IMR-90 (cell line): ENCODE measurements around the gene MEF2D. TPM values are rescaled to one million over a fixed set of nuclear protein-coding genes. Genes with fewer than 3 reads are reported as not detected.
A peak's percentile ranks its signal among the peaks of the same experiment; 100 is the strongest.

ENCODE experiments used
- ATAC-seq: fragments of 200-7000 bp; cut with Tn5 transposase; 2 replicates; pipeline ENCODE4 v1.9.1; 2020; ENCODE audit warnings: low read depth, mild to moderate bottlenecking, moderate library complexity
- BruUV-seq: library from RNA; stranded (reverse); fragments of 400-500 nt; replicated peaks from 2 replicates; lab custom pipeline; 2021; lab: Mats Ljungman, UMichigan
- CTCF ChIA-PET: fragments of 300-600 bp; formaldehyde crosslinking; extraction: SDS; loops from one replicate; lab custom pipeline; 2021; ENCODE audit warnings: antibody characterized with exemption; lab: Yijun Ruan, JAX
- POLR2A ChIA-PET: fragments of 300-600 bp; sonication (Branson Sonifier 250); formaldehyde crosslinking; loops from one replicate; lab custom pipeline; 2022; ENCODE audit warnings: antibody characterized with exemption; ENCODE audit not compliant: unreplicated experiment; lab: Charles Lee
- DNase-seq: peaks from one replicate; pipeline ENCODE4 v3.0.0; 2013
- H2AFZ ChIP-seq: replicated peaks from 2 replicates; pipeline ENCODE3; 2013; ENCODE audit warnings: low read length, mild to moderate bottlenecking; ENCODE audit not compliant: poor library complexity
- H2AK5ac ChIP-seq: 2 replicates; pipeline ENCODE4 v1.6.1; 2013; ENCODE audit warnings: low read depth, low read length, inconsistent platforms
- H2AK9ac ChIP-seq: replicated peaks from 2 replicates; pipeline ENCODE3; 2013; ENCODE audit warnings: mild to moderate bottlenecking, low read depth, low read length, moderate library complexity; ENCODE audit not compliant: poor library complexity
- H2BK120ac ChIP-seq: 2 replicates; pipeline ENCODE4 v1.6.1; 2013; ENCODE audit warnings: low read depth, low read length, inconsistent platforms
- H2BK15ac ChIP-seq: 3 replicates; pipeline ENCODE4 v1.6.1; 2013; ENCODE audit warnings: low read depth, low read length, inconsistent platforms
- H2BK20ac ChIP-seq: 2 replicates; pipeline ENCODE4 v1.6.1; 2013; ENCODE audit warnings: low read depth, mild to moderate bottlenecking, inconsistent platforms, low read length, moderate library complexity
- H2BK5ac ChIP-seq: 2 replicates; pipeline ENCODE4 v1.6.1; 2013; ENCODE audit warnings: mild to moderate bottlenecking, low read depth, low read length, inconsistent platforms; ENCODE audit not compliant: poor library complexity, severe bottlenecking
- H3K14ac ChIP-seq: replicated peaks from 2 replicates; pipeline ENCODE4 v1.6.1; 2013; ENCODE audit warnings: low read depth, low read length, inconsistent platforms
- H3K18ac ChIP-seq: 2 replicates; pipeline ENCODE4 v1.6.1; 2013; ENCODE audit warnings: low read depth, low read length, control low read depth
- H3K23ac ChIP-seq: 2 replicates; pipeline ENCODE4 v1.6.1; 2013; ENCODE audit warnings: low read depth, low read length, inconsistent platforms
- H3K27ac ChIP-seq: 2 replicates; pipeline ENCODE4 v1.5.1; 2013; ENCODE audit warnings: mild to moderate bottlenecking, control low read depth, low read length; ENCODE audit not compliant: insufficient read depth
- H3K27me3 ChIP-seq: 2 replicates; pipeline ENCODE4 v1.6.1; 2013; ENCODE audit warnings: low read length; ENCODE audit not compliant: control insufficient read depth, insufficient read depth
- H3K36me3 ChIP-seq: 2 replicates; pipeline ENCODE4 v1.6.1; 2013; ENCODE audit warnings: low read length, mixed read lengths; ENCODE audit not compliant: control insufficient read depth, insufficient read depth
- H3K4ac ChIP-seq: 2 replicates; pipeline ENCODE4 v1.6.1; 2013; ENCODE audit warnings: low read depth, low read length, inconsistent platforms
- H3K4me1 ChIP-seq: 2 replicates; pipeline ENCODE4 v1.6.1; 2013; ENCODE audit warnings: low read length, mixed read lengths; ENCODE audit not compliant: control insufficient read depth, insufficient read depth
- H3K4me2 ChIP-seq: 2 replicates; pipeline ENCODE4 v1.6.1; 2013; ENCODE audit warnings: low read depth, mild to moderate bottlenecking, control low read depth, low read length, moderate library complexity
- H3K4me3 ChIP-seq: 2 replicates; pipeline ENCODE4 v1.5.1; 2013; ENCODE audit warnings: low read depth, mild to moderate bottlenecking, control low read depth, low read length, moderate library complexity; ENCODE audit not compliant: insufficient read depth
- H3K56ac ChIP-seq: 2 replicates; pipeline ENCODE4 v1.6.1; 2013; ENCODE audit warnings: low read length, inconsistent platforms; ENCODE audit not compliant: insufficient read depth; ENCODE audit errors: extremely low read depth
- H3K79me1 ChIP-seq, 2 experiments: 2 replicates each; pipeline ENCODE4 v1.6.1; 2013; ENCODE audit warnings: low read length in 2 of 2, inconsistent platforms in 1 of 2, low read depth in 1 of 2
- H3K9ac ChIP-seq: 2 replicates; pipeline ENCODE4 v1.6.1; 2013; ENCODE audit warnings: low read depth, low read length, control low read depth
- H3K9me1 ChIP-seq: 2 replicates; pipeline ENCODE4 v1.6.1; 2013; ENCODE audit warnings: low read length, inconsistent platforms; ENCODE audit not compliant: insufficient read depth
- H3K9me3 ChIP-seq: 2 replicates; pipeline ENCODE4 v1.6.1; 2013; ENCODE audit warnings: low read length; ENCODE audit not compliant: control insufficient read depth, insufficient read depth
- H4K20me1 ChIP-seq: 2 replicates; pipeline ENCODE4 v1.6.1; 2013; ENCODE audit warnings: low read length, inconsistent platforms; ENCODE audit not compliant: insufficient read depth
- H4K5ac ChIP-seq: 2 replicates; pipeline ENCODE4 v1.6.1; 2013; ENCODE audit warnings: mild to moderate bottlenecking, low read depth, low read length, control low read depth
- H4K8ac ChIP-seq, 2 experiments: 2 replicates each; pipeline ENCODE4 v1.6.1; 2013; ENCODE audit warnings: low read depth in 2 of 2, low read length in 2 of 2, control low read depth in 1 of 2, inconsistent platforms in 1 of 2
- H4K91ac ChIP-seq: 2 replicates; pipeline ENCODE4 v1.6.1; 2013; ENCODE audit warnings: low read depth, low read length, inconsistent platforms; ENCODE audit not compliant: insufficient read depth
- FOS ChIP-seq: fragments of 150-350 bp; IDR thresholded peaks from 2 replicates; pipeline ENCODE4 v1.6.1; 2016; ENCODE audit warnings: low read depth, low read length
- NFE2L2 ChIP-seq: fragments of 150-350 bp; IDR thresholded peaks from 2 replicates; pipeline ENCODE4 v1.6.1; 2016; ENCODE audit warnings: low read depth, mild to moderate bottlenecking, low read length
- SMC3 ChIP-seq: fragments of 150-350 bp; IDR thresholded peaks from 2 replicates; pipeline ENCODE4 v1.6.1; 2016; ENCODE audit warnings: low read depth, mild to moderate bottlenecking, antibody characterized with exemption, low read length, moderate library complexity
- WGBS, 2 experiments: methylation state at CpG; one replicate each; pipeline versions ENCODE4 v1.1.5 to v1.1.7; 2013; ENCODE audit warnings: missing lambda C conversion rate in 2 of 2; ENCODE audit not compliant: insufficient read length in 1 of 2; ENCODE audit errors: extremely low coverage in 2 of 2; 5-methylcytosine and 5-hydroxymethylcytosine counted together
- dilution Hi-C: fragments of 300-500 bp; cut with HindIII; formaldehyde crosslinking; loops from one replicate; pipeline ENCODE4 v1.14.3; 2018; ENCODE audit warnings: low sequenced_read_pairs; ENCODE audit not compliant: unreplicated experiment
- in situ Hi-C: fragments of 300-500 bp; cut with MboI; formaldehyde crosslinking; loops from 3 replicates; pipeline ENCODE4 v1.14.3; 2019; ENCODE audit warnings: low sequenced_read_pairs, inconsistent platforms, mixed read lengths
- intact Hi-C: fragments of 100-400 bp; cut with micrococcal nuclease; formaldehyde crosslinking; loops from 2 replicates; pipeline ENCODE4 v1.10.0; 2022
- polyA plus RNA-seq, 3 experiments: library from polyadenylated mRNA; depleted of rRNA; stranded (reverse); fragments of >200 nt; gene quantifications; 2 replicates each; pipeline ENCODE4 v1.2.3, GENCODE V29; 2012; ENCODE audit warnings: low replicate concordance in 1 of 3
- total RNA-seq: library from RNA; depleted of rRNA; stranded (reverse); fragments of >200 nt; gene quantifications from 2 replicates; pipeline ENCODE4 v1.2.3, GENCODE V29; 2012
- TF ChIP-seq, protein P1 (sequence below): conservative IDR thresholded peaks from 2 replicates; pipeline ENCODE4 v1.5.1; 2012; ENCODE audit warnings: mild to moderate bottlenecking, low read depth, low read length, improper control_type of control experiment

MEF2D gene
- total and polyA plus RNA-seq, 2 of the 4 experiments (the other 2 are of a cell fraction), result 2.9 to 20.0 TPM

DNA sequence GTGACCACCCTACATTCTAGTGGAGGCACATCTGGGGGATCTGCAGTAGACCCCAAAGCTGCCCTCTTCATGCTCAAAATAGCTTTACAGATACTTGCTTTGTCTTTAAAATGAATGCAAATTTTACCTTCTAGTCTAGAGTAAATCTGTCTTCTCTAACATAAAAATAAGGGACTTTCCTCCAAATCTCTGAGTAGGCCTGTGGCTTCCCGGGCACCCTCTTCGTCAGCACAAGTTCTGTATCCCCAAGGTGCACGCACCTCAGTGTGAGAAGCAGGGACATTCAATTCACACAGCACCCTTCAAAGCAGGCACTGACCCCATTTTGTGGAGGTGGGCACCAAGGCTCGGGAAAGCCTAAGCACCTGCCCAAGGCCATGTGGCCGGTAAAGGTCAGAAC is 19.0 kb downstream of the MEF2D start:
- H4K20me1 ChIP-seq, result peaks cover 92% of the 10 kb centered on the region
- CTCF ChIA-PET, result no interaction called here

More for the DNA sequence above, 19.0 kb downstream of the MEF2D start:
- H3K36me3 ChIP-seq, result peaks cover 65% of the 10 kb centered on the region
- dilution Hi-C loops, result no loop called here
- intact Hi-C loops, result loop anchor here (5.0 kb wide), 1 partner anchor 111 kb away; the partner anchor contains the start of gene NAXE
- no peak overlapping the region for H3K4me2 ChIP-seq
- no peak overlapping the region for H3K27ac ChIP-seq
- no peak overlapping the region for H4K91ac ChIP-seq
- no CpG with 5 or more reads among the region's 5 CpGs for WGBS, 2 experiments
- no peak overlapping the region for H2BK120ac ChIP-seq
- no TSS peak for BruUV-seq
- no peak for TF ChIP-seq NFE2L2
- TF ChIP-seq SMC3, result no peak
- TF ChIP-seq, protein P1, sequence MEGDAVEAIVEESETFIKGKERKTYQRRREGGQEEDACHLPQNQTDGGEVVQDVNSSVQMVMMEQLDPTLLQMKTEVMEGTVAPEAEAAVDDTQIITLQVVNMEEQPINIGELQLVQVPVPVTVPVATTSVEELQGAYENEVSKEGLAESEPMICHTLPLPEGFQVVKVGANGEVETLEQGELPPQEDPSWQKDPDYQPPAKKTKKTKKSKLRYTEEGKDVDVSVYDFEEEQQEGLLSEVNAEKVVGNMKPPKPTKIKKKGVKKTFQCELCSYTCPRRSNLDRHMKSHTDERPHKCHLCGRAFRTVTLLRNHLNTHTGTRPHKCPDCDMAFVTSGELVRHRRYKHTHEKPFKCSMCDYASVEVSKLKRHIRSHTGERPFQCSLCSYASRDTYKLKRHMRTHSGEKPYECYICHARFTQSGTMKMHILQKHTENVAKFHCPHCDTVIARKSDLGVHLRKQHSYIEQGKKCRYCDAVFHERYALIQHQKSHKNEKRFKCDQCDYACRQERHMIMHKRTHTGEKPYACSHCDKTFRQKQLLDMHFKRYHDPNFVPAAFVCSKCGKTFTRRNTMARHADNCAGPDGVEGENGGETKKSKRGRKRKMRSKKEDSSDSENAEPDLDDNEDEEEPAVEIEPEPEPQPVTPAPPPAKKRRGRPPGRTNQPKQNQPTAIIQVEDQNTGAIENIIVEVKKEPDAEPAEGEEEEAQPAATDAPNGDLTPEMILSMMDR, result no peak
- TF ChIP-seq FOS, result no peak
- H3K4me1 ChIP-seq, result peaks cover 25% of the 10 kb centered on the region
- no peak overlapping the region for H2BK5ac ChIP-seq
- no peak overlapping the region for H3K9ac ChIP-seq
- 0 out of 2 replicates have a peak overlapping the region, but pooled peaks have one; percentile 25 for H3K23ac ChIP-seq
- H3K18ac ChIP-seq, result no peak overlapping the region
- no peak overlapping the region for H4K5ac ChIP-seq
- H2BK20ac ChIP-seq, result no peak overlapping the region
- no peak overlapping the region for H2AFZ ChIP-seq
- H3K4ac ChIP-seq, result no peak overlapping the region
- H3K9me3 ChIP-seq, result no peaks in the 10 kb centered on the region
- no peak for ATAC-seq
- no peak overlapping the region for H3K4me3 ChIP-seq
- no peak overlapping the region for H3K14ac ChIP-seq
- in situ Hi-C loops, result no loop called here
- POLR2A ChIA-PET, result no interaction called here
- peaks cover 46% of the 10 kb centered on the region for H3K9me1 ChIP-seq
- no peak overlapping the region for H2AK9ac ChIP-seq
- peaks cover 30 to 98% of the 10 kb centered on the region in 2 experiments for H3K79me1 ChIP-seq
- H2BK15ac ChIP-seq, result no peak overlapping the region
- DNase-seq, result no peak
- H3K27me3 ChIP-seq, result no peaks in the 10 kb centered on the region
- no peak overlapping the region for H2AK5ac ChIP-seq
- H3K56ac ChIP-seq, result no peak overlapping the region
- H4K8ac ChIP-seq, result no peak overlapping the region
